A549 (cell line): Measurements from ENCODE around the gene TBC1D10A.

Experiments
- MAZ ChIP-seq: fragments of 150-350 bp; IDR thresholded peaks from 2 replicates; pipeline ENCODE4 v1.6.1; 2014; ENCODE audit warnings: antibody characterized with exemption, low read depth, low read length, borderline replicate concordance
- RAD21 ChIP-seq, 2 experiments: fragments of >200 bp in 1 of 2; sonication (Bioruptor Twin) in 1 of 2; formaldehyde crosslinking in 1 of 2; IDR thresholded peaks in 1 of 2; conservative IDR thresholded peaks in 1 of 2; 2 replicates in 1 of 2; 3 replicates in 1 of 2; pipeline ENCODE4 v1.6.1; 2012 to 2018; ENCODE audit warnings: inconsistent platforms in 1 of 2
- USF2 ChIP-seq: fragments of 450-650 bp; IDR thresholded peaks from 2 replicates; pipeline ENCODE4 v1.6.1; 2014; ENCODE audit warnings: antibody characterized with exemption

DNA sequence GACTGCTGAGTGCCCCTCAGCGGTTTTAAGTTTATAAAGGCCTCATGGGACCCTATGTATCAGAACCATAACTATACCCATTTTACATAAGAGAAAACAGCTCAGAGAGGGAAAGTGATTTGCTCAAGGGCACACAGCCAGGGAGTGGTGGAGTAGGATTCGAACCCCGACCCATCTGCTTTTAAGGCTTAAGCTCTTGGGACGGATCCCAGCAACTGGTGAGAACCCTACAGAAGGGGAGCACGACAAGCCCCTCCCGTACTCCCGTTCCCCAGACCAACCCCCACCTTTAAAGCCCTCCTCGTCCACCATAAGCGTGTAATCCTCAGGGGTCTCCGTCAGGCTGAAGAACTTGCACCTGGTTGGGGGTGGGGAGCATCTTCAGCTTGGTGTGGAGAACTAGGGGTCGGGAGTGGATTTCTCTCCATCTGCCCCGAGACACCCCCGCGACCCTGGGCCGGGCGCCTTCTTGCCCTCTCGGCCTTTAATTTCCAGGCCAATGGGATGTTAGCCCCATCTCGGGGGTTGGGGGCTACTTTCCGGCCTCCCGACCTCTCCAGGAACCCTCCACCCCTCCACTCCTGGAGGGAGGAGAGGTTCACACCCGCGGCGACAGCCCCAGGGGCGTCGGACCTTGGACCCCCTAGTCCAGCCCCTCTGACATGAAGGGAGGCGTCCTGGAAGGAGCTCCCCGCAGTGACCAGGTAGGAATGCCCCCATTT, 38.2 kb downstream of the TBC1D10A start:
- TF ChIP-seq RAD21 (conservative IDR thresholded peaks at IDR 0.05 in 1 of 2, IDR thresholded peaks at IDR 0.05 in 1 of 2) (no peak), MAZ (no peak), USF2 (no peak)
